HCT116 (cell line): ENCODE measurements around the gene EGFLAM. TPM values are rescaled to one million over a fixed set of nuclear protein-coding genes. Genes with fewer than 3 reads are reported as not detected.
A peak's percentile ranks its signal among the peaks of the same experiment; 100 is the strongest.

ENCODE experiments used
- ATAC-seq: fragments of 200-7000 bp; cut with Tn5 transposase; 2 replicates; pipeline ENCODE4 v1.9.1; 2020; ENCODE audit warnings: mild to moderate bottlenecking, moderate library complexity
- BruUV-seq: library from RNA; stranded (reverse); fragments of 400-500 nt; replicated peaks from 2 replicates; lab custom pipeline; 2021; lab: Mats Ljungman, UMichigan
- CTCF ChIA-PET: fragments of 300-600 bp; sonication (Branson Sonifier 250); formaldehyde crosslinking; loops from one replicate; lab custom pipeline; 2021; ENCODE audit warnings: antibody characterized with exemption; lab: Charles Lee
- POLR2A ChIA-PET: fragments of 300-600, 350-600 bp; sonication (Branson Sonifier 250); formaldehyde crosslinking; loops from one replicate; lab custom pipeline; 2021; ENCODE audit warnings: antibody characterized with exemption; lab: Charles Lee
- RAD21 ChIA-PET, 2 experiments: fragments of 300-600 bp; sonication (Branson Sonifier 250); formaldehyde crosslinking; loops; one replicate each; lab custom pipeline; 2023; ENCODE audit warnings: low total read pairs in 2 of 2; ENCODE audit not compliant: uncharacterized antibody in 2 of 2, unreplicated experiment in 2 of 2, low non-redundant PET in 1 of 2; lab: Charles Lee
- DNase-seq: peaks from one replicate; pipeline ENCODE4 v3.0.0-alpha.2; 2010; ENCODE audit warnings: low read depth, low spot score
- H2AFZ ChIP-seq: fragments of 200-600 bp; shearing (Covaris generic), sonication (generic); 2 replicates; pipeline ENCODE4 v1.6.1; 2017; ENCODE audit warnings: low read depth, mixed run types, mixed read lengths, antibody characterized with exemption, low read length; ENCODE audit not compliant: poor library complexity, severe bottlenecking
- H3K27ac ChIP-seq: 2 replicates; pipeline ENCODE4 v1.5.1; 2012; ENCODE audit warnings: low read depth, low read length
- H3K27me3 ChIP-seq: fragments of 200-600 bp; sonication (generic); 2 replicates; pipeline ENCODE4 v1.6.1; 2016; ENCODE audit warnings: mixed run types, low read length, mixed read lengths; ENCODE audit not compliant: insufficient read depth
- H3K36me3 ChIP-seq, 2 experiments: fragments of 200-500 bp in 1 of 2; fragments of 200-600 bp in 1 of 2; sonication (Bioruptor generic) in 1 of 2; sonication (generic) in 1 of 2; 2 replicates each; pipeline versions ENCODE4 v1.5.1 to v1.6.1; 2014 to 2016; ENCODE audit warnings: low read length in 2 of 2, inconsistent platforms in 1 of 2, mixed read lengths in 1 of 2, mixed run types in 1 of 2; ENCODE audit not compliant: insufficient read depth in 2 of 2, control insufficient read depth in 1 of 2
- H3K4me1 ChIP-seq, 2 experiments: fragments of 200-600 bp in 1 of 2; sonication (generic) in 1 of 2; 2 replicates each; pipeline versions ENCODE4 v1.5.1 to v1.6.1; 2012 to 2017; ENCODE audit warnings: low read length in 2 of 2, inconsistent platforms in 1 of 2, mild to moderate bottlenecking in 1 of 2, mixed read lengths in 1 of 2, mixed run types in 1 of 2, moderate library complexity in 1 of 2; ENCODE audit not compliant: insufficient read depth in 2 of 2, control insufficient read depth in 1 of 2
- H3K4me2 ChIP-seq: fragments of 200-600 bp; sonication (generic); 2 replicates; pipeline ENCODE4 v1.6.1; 2017; ENCODE audit warnings: mixed run types, low read length, mixed read lengths
- H3K4me3 ChIP-seq, 2 experiments: fragments of 200-600 bp in 1 of 2; sonication (generic) in 1 of 2; replicated peaks in 1 of 2; 2 replicates each; pipeline ENCODE4 v1.5.1; 2011 to 2016; ENCODE audit warnings: low read length in 2 of 2, control low read depth in 1 of 2, low read depth in 1 of 2, mild to moderate bottlenecking in 1 of 2, mixed read lengths in 1 of 2, mixed run types in 1 of 2
- H3K79me2 ChIP-seq: fragments of 200-600 bp; sonication (generic); 2 replicates; pipeline ENCODE4 v1.6.1; 2017; ENCODE audit warnings: mild to moderate bottlenecking, mixed run types, low read length, moderate library complexity, mixed read lengths; ENCODE audit not compliant: insufficient read depth
- H3K9ac ChIP-seq: fragments of 200-600 bp; sonication (generic); 2 replicates; pipeline ENCODE4 v1.6.1; 2016; ENCODE audit warnings: low read length, mixed read lengths
- H3K9me2 ChIP-seq: fragments of 200-600 bp; sonication (generic), shearing (Covaris generic); 2 replicates; pipeline ENCODE4 v1.6.1; 2017; ENCODE audit warnings: mixed run types, mild to moderate bottlenecking, moderate library complexity; ENCODE audit not compliant: insufficient read depth
- H3K9me3 ChIP-seq, 2 experiments: fragments of 200-500 bp in 1 of 2; fragments of 200-600 bp in 1 of 2; sonication (Bioruptor generic) in 1 of 2; sonication (generic) in 1 of 2; 2 replicates each; pipeline ENCODE4 v1.6.1; 2014 to 2017; ENCODE audit warnings: low read length in 2 of 2, mixed read lengths in 2 of 2, inconsistent platforms in 1 of 2, low read depth in 1 of 2, mild to moderate bottlenecking in 1 of 2, mixed run types in 1 of 2, moderate library complexity in 1 of 2; ENCODE audit not compliant: control insufficient read depth in 1 of 2, insufficient read depth in 1 of 2
- H4K20me1 ChIP-seq: fragments of 200-600 bp; sonication (generic), shearing (Covaris generic); 2 replicates; pipeline ENCODE4 v1.6.1; 2017; ENCODE audit warnings: mixed run types, mild to moderate bottlenecking, moderate library complexity; ENCODE audit not compliant: insufficient read depth
- CBX3 ChIP-seq: IDR thresholded peaks from 2 replicates; pipeline ENCODE4 v1.6.1; 2012; ENCODE audit warnings: low read depth
- CTCF ChIP-seq, 3 experiments: fragments of 200-600 bp in 1 of 3; sonication (generic) in 1 of 3; IDR thresholded peaks in 2 of 3; conservative IDR thresholded peaks in 1 of 3; 2 replicates each; pipeline ENCODE4 v1.5.1; 2012 to 2017; ENCODE audit warnings: low read depth in 2 of 3, low read length in 2 of 3, antibody characterized with exemption in 1 of 3, borderline replicate concordance in 1 of 3, control low read depth in 1 of 3, mild to moderate bottlenecking in 1 of 3, mixed read lengths in 1 of 3, mixed run types in 1 of 3, moderate library complexity in 1 of 3; ENCODE audit not compliant: insufficient read depth in 1 of 3
- MAX ChIP-seq: IDR thresholded peaks from 2 replicates; pipeline ENCODE4 v1.6.1; 2012
- POLR2AphosphoS5 ChIP-seq: IDR thresholded peaks from 2 replicates; pipeline ENCODE4 v1.6.1; 2011; ENCODE audit warnings: mild to moderate bottlenecking, low read depth, low read length, moderate library complexity
- SIN3A ChIP-seq: IDR thresholded peaks from 2 replicates; pipeline ENCODE4 v1.6.1; 2012; ENCODE audit warnings: low read depth
- YY1 ChIP-seq: IDR thresholded peaks from 2 replicates; pipeline ENCODE4 v1.6.1; 2011; ENCODE audit warnings: low read length, low read depth, moderate library complexity, mild to moderate bottlenecking; ENCODE audit not compliant: insufficient replicate concordance; ENCODE audit errors: extremely low read depth
- intact Hi-C: fragments of 100-400 bp; cut with micrococcal nuclease; formaldehyde crosslinking; loops from 2 replicates; pipeline ENCODE4 v1.10.0; 2022
- total RNA-seq: library from RNA; stranded (reverse); gene quantifications from one replicate; pipeline ENCODE4 v1.2.1, GENCODE V29; 2021; ENCODE audit not compliant: unreplicated experiment

The EGFLAM gene
- total RNA-seq, 1 experiment from 2014 or later, result not detected

- TF ChIP-seq CBX3 (no peak), POLR2AphosphoS5 (no peak), MAX (no peak), YY1 (no peak)
- H3K36me3 ChIP-seq, result no peaks in the 10 kb centered on the region
- CTCF ChIA-PET, result interaction anchor here (0.8 kb wide), 1 partner anchor 37 kb away, joined by 5 read pairs; no protein-coding TSS in a partner anchor
- H3K79me2 ChIP-seq, result no peaks in the 10 kb centered on the region
- H3K9ac ChIP-seq, result no peak overlapping the region
- BruUV-seq, result no TSS peak
- RAD21 ChIA-PET, result no interaction called here
- no peaks in the 10 kb centered on the region for H3K4me1 ChIP-seq
- no peaks in the 10 kb centered on the region for H3K9me3 ChIP-seq
- intact Hi-C loops, result no loop called here
- no peaks in the 10 kb centered on the region for H4K20me1 ChIP-seq
- H3K27me3 ChIP-seq, result no peaks in the 10 kb centered on the region
- no peak overlapping the region for H3K4me3 ChIP-seq
- no peak overlapping the region for H2AFZ ChIP-seq
- POLR2A ChIA-PET, result interaction anchor here (0.9 kb wide), 1 partner anchor 11 kb away, joined by 3 read pairs; no protein-coding TSS in a partner anchor
- no peak overlapping the region for H3K4me2 ChIP-seq
- no peak for DNase-seq
- no peak for ATAC-seq
- no peak overlapping the region for H3K27ac ChIP-seq
- no peaks in the 10 kb centered on the region for H3K9me2 ChIP-seq
These were observed 221.1 kb downstream of the EGFLAM start for GRCh38 chr5:38479315-38479904.

GRCh38 chr5:38483805-38484398 is 225.5 kb downstream of the EGFLAM start:
- Histone ChIP-seq H3K9me2 (no peaks in the 10 kb centered on the region), H2AFZ (no peak overlapping the region), H3K36me3 (no peaks in the 10 kb centered on the region), H3K4me1 (no peaks in the 10 kb centered on the region), H3K9me3 (no peaks in the 10 kb centered on the region), H3K27me3 (no peaks in the 10 kb centered on the region), H4K20me1 (no peaks in the 10 kb centered on the region), H3K79me2 (no peaks in the 10 kb centered on the region), H3K27ac (no peak overlapping the region), H3K4me2 (no peak overlapping the region), H3K9ac (no peak overlapping the region), H3K4me3 (no peak overlapping the region)
- DNase-seq (no peak), ATAC-seq (peak; percentile 59; the same call in 1 of the 2 replicates)
- peak in 2 of 3 experiments; percentile 22 to 25; a peak in 3 of 6 replicates for TF ChIP-seq CTCF (IDR thresholded peaks at IDR 0.05 in 2 of 3, conservative IDR thresholded peaks at IDR 0.05 in 1 of 3; ENCODE audit: borderline replicate concordance in 1 of 3, insufficient read depth in 1 of 3, low read depth in 2 of 3, low read length in 2 of 3)
- no peak for TF ChIP-seq SIN3A
- CTCF ChIA-PET, result interaction anchor here (0.6 to 1.3 kb wide), 2 partner anchors 31 to 42 kb away, joined by 3 to 7 read pairs; no protein-coding TSS in a partner anchor
- POLR2A ChIA-PET, result no interaction called here
- RAD21 ChIA-PET, result no interaction called here
- no TSS peak for BruUV-seq
- intact Hi-C loops, result no loop called here
